Prostate gland (tissue), 2 donors: ENCODE results near the gene TECTA.

Experiments
- POLR2A ChIP-seq: fragments of 450-650 bp; IDR thresholded peaks from one replicate; pipeline ENCODE4 v1.6.1; 2016; ENCODE audit warnings: antibody characterized with exemption, mild to moderate bottlenecking
- POLR2AphosphoS5 ChIP-seq: sonication (generic); formaldehyde crosslinking; IDR thresholded peaks from one replicate; pipeline ENCODE4 v1.6.1; 2017; ENCODE audit warnings: antibody characterized with exemption
- TF ChIP-seq, protein P1 (sequence below), 4 experiments: fragments of 200-600 bp in 2 of 4; fragments of 450-650 bp in 2 of 4; sonication (generic) in 2 of 4; IDR thresholded peaks; 1 replicate in 3 of 4; 2 replicates in 1 of 4; pipeline ENCODE4 v1.5.1; 2016 to 2019; ENCODE audit warnings: antibody characterized with exemption in 4 of 4, mild to moderate bottlenecking in 2 of 4, moderate library complexity in 2 of 4

DNA sequence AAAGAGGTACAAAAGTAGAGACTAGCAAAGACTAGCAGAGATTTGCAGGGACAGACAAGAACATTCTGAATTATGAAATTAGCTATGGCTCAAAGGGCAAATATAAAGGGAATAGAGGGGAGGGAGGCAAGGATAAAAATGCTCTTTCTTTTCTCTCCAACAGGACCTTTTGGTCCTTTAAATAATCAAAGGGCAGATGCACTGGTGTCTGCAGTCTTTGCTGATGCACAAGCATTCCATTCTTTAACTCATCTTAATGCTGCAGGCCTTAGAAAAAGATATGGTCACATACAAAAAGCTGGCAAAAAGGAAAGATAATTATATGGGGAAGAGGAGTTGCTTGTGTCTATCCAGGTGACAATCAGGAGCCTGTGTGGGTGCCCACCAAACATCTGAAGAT, 137.9 kb downstream of the TECTA start:
- TF ChIP-seq POLR2A, result no peak
- TF ChIP-seq, protein P1, sequence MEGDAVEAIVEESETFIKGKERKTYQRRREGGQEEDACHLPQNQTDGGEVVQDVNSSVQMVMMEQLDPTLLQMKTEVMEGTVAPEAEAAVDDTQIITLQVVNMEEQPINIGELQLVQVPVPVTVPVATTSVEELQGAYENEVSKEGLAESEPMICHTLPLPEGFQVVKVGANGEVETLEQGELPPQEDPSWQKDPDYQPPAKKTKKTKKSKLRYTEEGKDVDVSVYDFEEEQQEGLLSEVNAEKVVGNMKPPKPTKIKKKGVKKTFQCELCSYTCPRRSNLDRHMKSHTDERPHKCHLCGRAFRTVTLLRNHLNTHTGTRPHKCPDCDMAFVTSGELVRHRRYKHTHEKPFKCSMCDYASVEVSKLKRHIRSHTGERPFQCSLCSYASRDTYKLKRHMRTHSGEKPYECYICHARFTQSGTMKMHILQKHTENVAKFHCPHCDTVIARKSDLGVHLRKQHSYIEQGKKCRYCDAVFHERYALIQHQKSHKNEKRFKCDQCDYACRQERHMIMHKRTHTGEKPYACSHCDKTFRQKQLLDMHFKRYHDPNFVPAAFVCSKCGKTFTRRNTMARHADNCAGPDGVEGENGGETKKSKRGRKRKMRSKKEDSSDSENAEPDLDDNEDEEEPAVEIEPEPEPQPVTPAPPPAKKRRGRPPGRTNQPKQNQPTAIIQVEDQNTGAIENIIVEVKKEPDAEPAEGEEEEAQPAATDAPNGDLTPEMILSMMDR (IDR thresholded peaks at IDR 0.05), result no peak
- TF ChIP-seq POLR2AphosphoS5, result no peak
